HG03175 (cell line): Measurements from ENCODE around the gene ADAM22.

ENCODE experiments used
- ATAC-seq: cut with Tn5 transposase; IDR thresholded peaks from one replicate; pipeline ENCODE4 v1.9.1; 2021; ENCODE audit warnings: mild to moderate bottlenecking, moderate library complexity; ENCODE audit not compliant: unreplicated experiment

The ADAM22 gene

DNA sequence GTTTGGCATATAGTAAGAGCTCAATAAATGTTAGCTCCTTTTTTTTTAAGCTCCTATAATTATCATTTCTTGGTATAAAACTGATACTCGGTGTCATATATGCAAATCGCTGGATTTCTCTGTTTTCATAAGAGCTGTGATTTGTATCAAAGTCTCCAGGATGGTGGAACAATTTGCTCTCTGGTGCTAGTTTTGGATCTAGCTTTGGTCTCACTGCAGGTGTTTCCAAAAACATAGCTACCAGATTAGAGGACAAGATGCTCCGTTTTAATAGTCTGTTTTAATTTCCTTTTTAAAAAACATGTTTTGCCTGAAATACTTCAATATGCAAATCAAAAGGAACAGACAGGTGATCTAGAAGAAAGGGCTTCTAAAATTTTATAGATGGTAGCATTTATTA is 25.3 kb downstream of the ADAM22 start:
- ATAC-seq, result no peak

DNA sequence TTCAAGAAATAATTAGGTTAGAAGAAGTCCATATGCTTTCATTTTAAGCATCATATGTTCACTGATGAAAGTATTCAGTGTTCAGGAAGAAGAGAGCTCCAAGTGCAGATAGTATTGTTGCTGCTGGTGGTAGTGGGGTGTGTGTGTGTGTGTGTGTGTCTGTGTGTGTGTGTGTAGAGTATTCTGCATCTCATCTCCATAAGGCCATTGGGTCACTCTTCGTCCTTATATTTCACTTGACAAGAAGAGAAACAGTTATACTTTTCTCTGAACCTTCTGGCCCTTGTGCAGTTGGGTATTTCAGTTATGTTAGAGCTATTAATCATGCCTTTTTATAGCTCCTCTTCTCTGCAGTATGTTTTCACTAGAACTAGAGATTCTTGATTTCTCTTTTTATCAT is 26.2 kb downstream of the ADAM22 start:
- no peak for ATAC-seq

DNA sequence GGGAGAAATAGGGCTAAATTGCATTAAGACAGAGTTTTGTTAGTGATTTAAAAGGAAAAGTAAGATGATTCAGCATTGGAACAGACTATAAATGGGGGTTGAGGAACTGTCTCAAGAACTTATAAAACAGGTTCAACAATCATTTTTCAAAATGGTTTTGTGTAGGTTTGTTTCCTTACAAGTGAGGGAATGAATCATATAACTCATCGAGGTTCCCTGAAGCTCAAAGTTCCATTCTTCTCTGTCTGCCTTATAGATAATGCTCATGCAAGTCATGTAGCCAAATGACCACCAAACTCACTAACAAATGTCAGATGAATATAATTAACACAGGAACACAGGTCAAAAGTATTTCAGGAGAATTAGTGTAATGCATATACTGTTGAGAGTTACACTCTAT is 27.7 kb downstream of the ADAM22 start:
- ATAC-seq, result no peak

DNA sequence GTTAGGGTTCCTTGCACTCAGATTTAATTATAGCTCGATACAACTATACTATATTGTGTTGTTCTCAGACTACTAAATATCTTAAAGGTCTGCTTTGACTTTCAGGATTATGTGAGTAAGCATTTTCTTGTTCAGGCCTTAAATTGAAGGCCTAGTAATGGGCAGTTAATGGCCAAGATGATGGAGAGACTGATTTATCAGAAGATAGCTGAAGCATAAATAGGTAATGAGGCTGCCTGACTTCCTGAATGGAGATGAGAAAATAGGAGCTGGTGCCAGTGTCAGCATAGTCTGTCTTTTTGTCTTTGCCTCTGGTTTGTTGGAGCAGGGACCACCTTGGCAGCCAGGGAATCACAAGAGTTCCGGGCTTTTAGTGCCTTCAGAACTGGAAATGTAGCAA is 32.2 kb downstream of the ADAM22 start:
- ATAC-seq, result no peak

DNA sequence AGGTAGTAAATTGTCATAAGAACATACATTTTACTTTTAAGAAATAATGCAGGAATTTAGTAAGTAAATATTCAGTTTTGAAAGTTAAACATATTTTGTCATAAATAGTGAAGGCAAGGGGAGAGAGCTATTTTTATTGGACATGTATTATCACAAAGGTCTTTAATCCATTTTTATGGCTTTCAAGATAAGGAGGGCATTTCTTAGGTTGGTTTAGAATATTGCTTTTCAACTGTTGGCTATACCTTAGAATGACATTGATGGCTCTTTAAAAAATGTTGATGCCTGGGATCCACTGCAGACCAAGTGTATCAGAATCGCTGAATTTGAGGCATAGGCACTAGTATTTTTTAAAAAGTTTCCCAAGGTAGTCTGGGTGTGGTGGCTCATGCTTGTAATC is 34.0 kb downstream of the ADAM22 start:
- no peak for ATAC-seq

DNA sequence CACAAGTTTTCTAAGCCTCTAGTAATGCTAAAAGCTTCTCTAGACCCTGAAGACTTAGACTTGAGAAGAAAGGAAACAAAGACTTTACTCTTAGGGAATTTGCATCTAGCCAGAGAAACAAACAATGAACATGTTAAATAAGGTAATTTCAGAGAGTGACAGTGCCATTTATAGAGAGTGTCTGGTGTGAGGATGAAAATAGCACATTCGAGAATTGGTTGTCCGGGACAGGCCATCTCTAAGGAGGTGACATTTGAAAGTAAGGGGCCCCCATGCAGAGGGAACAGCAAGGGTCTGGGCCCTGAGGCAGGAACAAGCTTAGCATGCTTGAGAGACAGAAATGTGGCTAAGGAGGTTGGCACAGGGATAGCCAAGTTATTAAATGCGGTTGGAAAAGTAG is 48.1 kb downstream of the ADAM22 start:
- no peak for ATAC-seq

DNA sequence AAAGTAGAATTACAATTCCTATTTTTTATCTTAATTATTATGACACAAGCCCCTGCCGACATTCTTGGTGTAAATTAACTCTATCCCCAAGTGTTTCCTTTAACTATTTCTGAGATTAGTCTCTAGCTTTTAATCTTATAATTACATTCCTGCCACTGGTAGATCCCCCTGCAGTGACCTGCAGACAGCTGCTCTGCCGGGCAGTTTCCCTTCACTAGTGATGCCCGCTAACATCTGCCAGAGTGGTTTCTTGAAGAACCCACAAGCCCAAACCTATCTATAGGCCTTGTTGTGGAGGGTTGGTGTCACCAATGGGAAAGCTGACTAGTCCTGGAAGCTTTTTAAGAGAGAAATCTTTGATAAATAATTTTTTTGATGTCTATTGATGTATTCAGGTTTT is 50.0 kb downstream of the ADAM22 start:
- no peak for ATAC-seq

DNA sequence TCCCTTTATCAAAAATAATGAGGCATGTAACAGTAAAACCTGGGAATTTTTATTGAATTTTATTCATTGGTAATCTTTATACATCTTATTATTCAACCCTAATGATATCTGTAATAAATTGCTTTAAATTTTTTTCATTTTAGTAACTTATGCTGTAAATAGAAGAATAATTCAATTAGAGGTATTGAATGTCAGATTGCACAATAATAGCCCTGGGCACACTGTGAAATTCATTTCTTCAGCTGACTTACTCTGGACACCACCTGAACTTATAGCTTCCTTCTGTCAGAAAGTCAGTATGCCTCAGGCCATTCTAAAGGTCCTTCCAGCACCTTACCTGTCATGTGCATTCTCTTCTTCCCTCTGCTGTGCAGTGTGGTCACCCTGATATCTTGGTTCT is 59.2 kb downstream of the ADAM22 start:
- ATAC-seq, result no peak

DNA sequence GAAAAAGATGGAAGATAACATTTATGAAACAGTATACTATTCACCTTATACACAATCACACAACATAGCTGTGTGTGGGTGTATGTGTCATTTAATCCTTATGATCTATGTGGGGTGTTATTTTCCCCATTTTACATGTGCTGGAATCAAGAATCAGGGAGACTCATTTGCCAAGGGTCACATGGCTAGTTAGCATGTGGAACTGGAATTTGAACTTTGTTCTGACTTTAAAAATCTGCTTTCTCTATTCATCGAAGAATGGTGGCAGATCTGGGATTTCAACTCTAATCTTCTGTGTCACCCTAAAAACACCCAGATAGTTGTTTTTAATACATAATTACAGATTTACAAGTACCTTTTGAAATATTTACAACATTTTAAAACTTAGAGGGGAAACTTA is 65.2 kb downstream of the ADAM22 start:
- no peak for ATAC-seq

DNA sequence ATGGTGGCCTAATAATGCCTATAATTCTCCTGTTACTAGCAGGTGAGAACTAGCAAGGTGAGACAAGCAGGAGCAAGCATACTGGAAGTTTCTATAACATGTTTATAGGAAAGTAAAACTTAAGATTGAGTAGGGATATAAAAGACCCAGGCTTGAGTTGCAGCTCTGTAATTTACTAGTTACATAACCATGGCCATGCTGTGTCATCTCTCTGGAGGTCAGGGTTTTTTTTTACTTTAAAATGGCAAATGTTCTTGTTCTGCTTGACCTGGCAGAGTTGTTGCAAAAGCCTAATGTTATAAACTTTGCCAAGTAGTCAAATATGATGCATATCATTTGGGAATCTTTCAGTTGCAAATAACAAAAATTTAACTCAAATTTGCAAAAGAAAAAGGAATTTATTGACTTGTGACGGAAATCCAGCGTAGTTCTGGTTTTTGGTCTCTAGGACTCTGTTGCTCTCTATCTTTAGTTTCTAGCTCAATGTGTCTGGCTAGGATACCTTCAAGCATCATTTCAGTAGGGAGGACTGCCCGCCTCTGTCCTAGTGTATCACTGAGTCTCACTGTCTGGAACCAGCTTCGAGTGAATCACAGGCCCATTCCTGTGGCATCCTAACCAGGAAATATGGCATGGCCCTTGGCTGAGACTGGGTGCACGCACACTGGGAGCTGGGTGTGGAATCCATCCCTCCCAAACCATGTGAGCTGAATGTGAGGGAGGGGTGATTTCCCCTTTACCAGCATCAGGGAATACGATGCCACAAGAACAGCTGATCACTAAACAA is 67.9 kb downstream of the ADAM22 start:
- ATAC-seq, result no peak

DNA sequence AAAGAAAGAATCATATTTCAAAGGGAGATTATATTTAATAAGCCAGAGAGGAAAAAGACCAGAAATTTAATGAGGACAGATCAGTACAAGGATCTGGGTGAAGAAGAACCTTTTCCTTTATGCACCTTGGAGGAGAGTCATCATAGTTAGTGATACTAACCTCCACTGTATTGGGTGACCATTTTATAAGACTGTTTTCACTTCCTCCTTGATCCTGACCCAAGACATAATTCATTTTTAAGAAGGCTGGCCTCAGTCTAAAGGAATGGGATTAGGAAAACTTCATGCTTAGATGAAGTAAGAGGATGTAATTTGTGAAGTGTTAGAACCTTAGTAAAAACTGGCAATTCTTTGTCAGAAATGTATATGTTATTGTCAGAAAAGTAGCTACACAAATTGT is 68.6 kb downstream of the ADAM22 start:
- no peak for ATAC-seq

DNA sequence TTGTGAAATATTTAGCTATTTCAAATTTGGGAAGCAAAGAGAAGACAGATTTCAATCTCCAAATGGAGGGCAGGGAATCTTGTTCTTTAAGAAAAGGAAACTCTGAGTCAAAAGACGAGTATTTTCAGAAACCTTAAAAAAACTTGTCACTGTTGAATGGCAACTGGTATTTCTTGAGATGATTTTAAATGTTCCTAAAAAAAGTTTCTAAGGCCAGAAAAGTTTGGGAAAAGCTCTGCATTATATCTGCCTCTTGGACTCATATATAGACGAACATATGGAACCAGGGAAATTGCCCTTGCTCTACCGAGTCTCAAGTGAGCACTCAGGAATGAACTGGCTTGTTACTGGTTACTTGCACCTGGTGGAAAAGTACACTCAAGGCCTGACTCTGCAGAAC is 69.5 kb downstream of the ADAM22 start:
- no peak for ATAC-seq

DNA sequence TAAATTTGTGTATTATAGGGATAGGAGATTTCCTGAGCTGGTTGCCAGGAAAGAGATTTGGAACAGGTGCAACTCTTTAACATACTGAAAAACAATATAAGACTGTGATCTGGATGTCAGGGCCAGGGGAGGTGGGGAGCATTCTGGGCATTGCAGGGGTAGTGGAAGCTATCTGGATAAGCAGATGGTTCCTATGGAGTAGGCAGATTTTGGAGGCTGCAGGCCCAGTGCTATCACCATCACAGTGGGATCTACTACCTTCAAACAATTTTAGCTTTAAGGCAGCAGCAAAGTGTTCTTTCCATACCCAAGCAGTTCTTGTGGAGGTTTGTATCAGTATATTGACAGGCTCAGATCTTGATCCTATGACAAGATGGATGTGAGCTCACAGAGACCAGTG is 71.1 kb downstream of the ADAM22 start:
- no peak for ATAC-seq

DNA sequence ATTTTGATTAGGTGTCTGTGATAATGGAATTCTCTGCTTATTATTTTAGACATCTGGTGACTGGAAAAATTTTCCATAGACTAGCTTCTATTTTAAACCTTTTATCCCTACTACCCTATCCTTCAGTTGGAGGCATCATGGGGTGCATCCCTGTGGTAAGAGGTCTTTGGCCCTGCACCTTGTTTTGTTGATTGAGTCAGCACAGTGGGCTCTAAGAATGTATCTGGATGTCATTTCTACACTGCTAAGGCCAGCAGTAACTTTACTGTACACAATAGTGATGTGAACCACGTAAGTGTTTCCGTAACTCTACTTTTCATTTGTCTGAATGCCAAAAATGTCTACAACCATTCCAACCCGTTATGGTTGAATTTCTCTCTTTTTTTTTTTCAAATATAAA is 75.6 kb downstream of the ADAM22 start:
- ATAC-seq, result no peak

DNA sequence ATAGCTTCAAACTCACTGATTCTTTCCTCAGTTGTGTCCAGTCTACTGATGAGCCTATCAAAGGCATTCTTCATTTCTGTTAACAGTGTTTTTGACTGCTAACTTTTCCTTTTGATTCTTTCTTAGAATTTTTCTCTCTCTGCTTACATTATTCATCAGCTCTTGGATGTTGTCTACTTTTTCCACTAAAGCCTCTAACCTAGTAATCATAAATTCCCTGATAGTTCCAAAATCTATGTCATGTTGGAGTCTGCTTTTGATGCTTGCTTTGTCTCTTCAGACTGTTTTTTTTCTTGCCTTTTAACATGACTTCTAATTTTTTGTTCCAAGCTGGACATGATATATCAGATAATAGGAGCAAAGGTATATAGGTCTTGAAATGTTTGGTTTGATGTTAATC is 78.0 kb downstream of the ADAM22 start:
- no peak for ATAC-seq

DNA sequence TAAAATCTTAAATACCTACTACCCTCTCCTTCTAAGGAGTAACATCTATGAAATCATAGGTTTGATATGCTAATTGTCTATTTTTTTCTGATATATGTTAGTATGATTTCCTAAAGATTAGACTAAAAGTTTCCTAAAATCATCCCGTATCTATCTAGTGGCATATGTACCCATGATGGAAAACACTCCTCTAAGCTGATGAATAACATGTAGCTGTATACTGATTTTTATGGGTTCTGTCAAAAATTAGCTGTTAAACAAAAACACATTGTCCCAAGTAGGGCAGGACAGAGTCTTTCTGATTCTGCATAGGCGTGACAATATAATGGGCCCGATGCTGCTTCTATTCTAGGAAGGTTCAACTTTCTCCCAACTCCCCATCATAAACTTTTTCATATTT is 79.9 kb downstream of the ADAM22 start:
- ATAC-seq, result no peak

DNA sequence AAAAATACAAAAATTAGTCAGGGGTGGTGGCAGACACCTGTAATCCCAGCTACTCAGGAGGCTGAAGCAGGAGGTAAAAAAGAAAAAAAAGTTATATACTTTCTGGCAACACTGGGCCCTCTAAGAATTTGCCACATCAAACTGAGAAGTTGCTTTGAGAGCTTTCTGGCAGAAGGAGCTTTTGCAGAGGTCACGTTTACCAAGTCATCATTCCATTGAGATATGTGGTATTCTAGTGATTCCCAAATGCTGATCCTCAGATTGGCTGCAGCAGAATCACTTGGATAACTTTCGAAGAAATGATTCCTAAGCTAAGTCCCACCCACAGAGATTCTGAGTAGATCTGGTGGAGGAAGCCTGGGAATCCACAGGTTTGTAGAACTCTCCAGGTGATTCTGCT is 80.5 kb downstream of the ADAM22 start:
- ATAC-seq, result no peak

DNA sequence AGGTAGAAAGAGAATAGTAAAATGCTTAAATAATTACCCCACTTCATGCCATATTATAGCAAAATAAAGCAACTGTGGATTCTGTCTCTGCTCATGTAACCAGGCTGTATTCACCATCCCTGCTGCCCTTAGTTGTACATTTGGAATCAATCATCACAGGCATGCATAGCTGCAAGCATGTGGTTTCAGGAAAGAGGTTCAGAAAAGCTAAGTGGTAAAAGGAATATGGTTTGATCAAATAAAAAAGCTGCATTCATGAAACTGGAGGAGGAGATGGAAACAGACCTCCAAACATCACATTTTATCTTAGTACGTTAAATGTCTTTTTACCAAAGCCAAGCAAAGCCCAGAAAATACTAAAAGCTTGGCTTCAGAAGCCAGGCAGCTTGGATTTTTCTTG is 81.3 kb downstream of the ADAM22 start:
- no peak for ATAC-seq

DNA sequence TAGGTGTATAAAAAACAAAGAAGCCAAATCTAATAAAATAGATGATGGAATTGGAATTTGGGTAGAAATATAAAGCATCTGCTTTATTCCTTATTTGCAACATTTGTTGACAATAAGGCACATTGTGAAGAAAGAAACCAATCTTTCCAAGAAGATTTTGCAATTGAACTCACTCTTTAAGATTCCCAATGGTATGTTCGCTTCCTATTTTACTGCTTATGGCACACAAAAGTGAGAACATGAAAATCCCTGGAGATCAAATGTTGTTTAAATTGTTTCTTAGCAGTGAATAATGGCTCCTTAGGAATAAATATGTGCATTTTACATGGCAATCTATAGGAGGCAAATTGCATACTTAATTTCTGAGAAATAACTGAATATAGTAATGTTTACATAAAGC is 84.5 kb downstream of the ADAM22 start:
- ATAC-seq, result no peak

DNA sequence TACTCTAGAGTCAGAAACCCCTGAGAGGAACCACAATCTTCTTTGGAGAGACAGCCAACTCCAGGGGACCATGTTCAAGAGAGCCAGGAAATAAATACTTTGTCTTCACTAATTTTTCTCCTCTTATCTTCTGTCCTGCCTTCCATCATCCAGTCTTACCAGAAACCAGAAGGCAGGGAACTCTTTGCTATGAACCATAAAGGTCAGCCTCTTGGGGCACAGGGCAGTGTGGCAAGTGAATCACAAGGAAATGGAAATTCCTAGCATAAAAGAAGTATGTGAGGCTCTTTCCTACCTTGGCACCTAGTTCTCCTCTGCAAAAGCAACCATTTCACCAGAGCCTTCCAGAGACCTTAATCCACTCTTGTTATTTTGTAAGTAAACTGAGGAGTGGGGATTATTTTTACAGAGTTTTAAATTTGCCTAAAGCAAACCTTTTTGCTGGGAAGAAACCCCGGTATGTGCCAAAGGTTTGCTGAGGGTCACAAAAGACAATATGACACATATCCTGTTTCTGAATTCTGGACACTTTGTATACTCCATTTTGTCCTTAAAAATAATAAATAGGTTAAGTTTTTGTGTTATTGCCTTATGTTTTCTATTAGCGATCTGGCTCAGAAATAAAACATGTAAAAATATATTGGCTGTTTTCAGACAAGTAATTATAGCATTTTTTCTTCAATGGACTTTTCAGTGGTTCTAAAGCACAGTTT is 87.1 kb downstream of the ADAM22 start:
- no peak for ATAC-seq

DNA sequence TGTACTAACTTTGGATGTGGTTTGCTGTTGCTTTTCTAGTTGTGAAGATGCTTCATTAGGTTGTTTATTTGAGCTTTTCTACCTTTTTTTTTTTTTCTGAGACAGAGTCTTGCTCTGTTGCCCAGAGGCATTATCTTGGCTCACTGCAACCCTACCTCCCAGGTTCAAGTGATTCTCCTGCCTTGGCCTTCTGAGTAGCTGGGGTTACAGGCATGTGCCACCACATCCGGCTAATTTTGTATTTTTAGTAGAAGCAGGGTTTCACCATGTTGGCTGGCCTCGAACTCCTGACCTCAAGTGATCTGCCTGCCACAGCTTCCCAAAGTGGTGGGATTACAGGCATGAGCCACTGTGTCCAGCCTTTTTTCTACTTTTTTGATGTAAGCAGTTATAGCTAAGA is 93.7 kb downstream of the ADAM22 start:
- no peak for ATAC-seq

DNA sequence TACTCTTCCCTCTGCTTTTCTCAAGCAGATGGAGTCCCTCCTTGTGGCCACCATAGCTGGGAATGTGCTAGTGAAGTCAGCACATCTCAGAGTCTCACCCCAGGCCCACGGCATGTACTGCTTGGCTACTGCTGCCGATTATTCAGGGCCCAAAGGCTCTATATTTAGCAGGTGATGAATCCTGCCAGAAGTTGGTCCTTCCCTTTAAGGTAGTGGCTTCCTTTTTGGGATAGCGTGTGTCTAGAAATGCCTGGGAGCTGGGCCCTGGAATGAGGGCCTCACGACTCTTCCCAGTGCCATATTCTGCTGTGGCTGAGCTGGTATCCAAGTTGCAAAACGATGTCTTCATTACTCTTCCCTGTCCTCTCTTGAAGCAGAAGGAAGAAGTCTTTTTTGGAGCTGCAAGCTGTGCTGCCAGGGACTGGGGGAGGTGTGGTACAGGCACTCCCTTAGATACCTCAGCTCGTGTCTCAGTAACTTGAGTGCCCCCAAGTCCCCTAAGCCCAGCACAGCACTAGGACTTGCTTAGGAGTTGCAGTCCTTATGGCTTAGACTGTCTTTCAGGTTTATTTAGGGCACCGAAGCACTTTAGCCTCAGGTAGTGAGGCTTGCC is 100.1 kb downstream of the ADAM22 start:
- no peak for ATAC-seq
